HCT116 (cell line): ENCODE data around the gene NTNG1. TPM values are rescaled to one million over a fixed set of nuclear protein-coding genes. Genes with fewer than 3 reads are reported as not detected.

ENCODE experiments used
- ATAC-seq: fragments of 200-7000 bp; cut with Tn5 transposase; 2 replicates; pipeline ENCODE4 v1.9.1; 2020; ENCODE audit warnings: mild to moderate bottlenecking, moderate library complexity
- BruUV-seq: library from RNA; stranded (reverse); fragments of 400-500 nt; replicated peaks from 2 replicates; lab custom pipeline; 2021; lab: Mats Ljungman, UMichigan
- CTCF ChIA-PET: fragments of 300-600 bp; sonication (Branson Sonifier 250); formaldehyde crosslinking; loops from one replicate; lab custom pipeline; 2021; ENCODE audit warnings: antibody characterized with exemption; lab: Charles Lee
- POLR2A ChIA-PET: fragments of 300-600, 350-600 bp; sonication (Branson Sonifier 250); formaldehyde crosslinking; loops from one replicate; lab custom pipeline; 2021; ENCODE audit warnings: antibody characterized with exemption; lab: Charles Lee
- RAD21 ChIA-PET, 2 experiments: fragments of 300-600 bp; sonication (Branson Sonifier 250); formaldehyde crosslinking; loops; one replicate each; lab custom pipeline; 2023; ENCODE audit warnings: low total read pairs in 2 of 2; ENCODE audit not compliant: uncharacterized antibody in 2 of 2, unreplicated experiment in 2 of 2, low non-redundant PET in 1 of 2; lab: Charles Lee
- DNase-seq: peaks from one replicate; pipeline ENCODE4 v3.0.0-alpha.2; 2010; ENCODE audit warnings: low read depth, low spot score
- H2AFZ ChIP-seq: fragments of 200-600 bp; shearing (Covaris generic), sonication (generic); 2 replicates; pipeline ENCODE4 v1.6.1; 2017; ENCODE audit warnings: low read depth, mixed run types, mixed read lengths, antibody characterized with exemption, low read length; ENCODE audit not compliant: poor library complexity, severe bottlenecking
- H3K27ac ChIP-seq: 2 replicates; pipeline ENCODE4 v1.5.1; 2012; ENCODE audit warnings: low read depth, low read length
- H3K27me3 ChIP-seq: fragments of 200-600 bp; sonication (generic); 2 replicates; pipeline ENCODE4 v1.6.1; 2016; ENCODE audit warnings: mixed run types, low read length, mixed read lengths; ENCODE audit not compliant: insufficient read depth
- H3K36me3 ChIP-seq, 2 experiments: fragments of 200-500 bp in 1 of 2; fragments of 200-600 bp in 1 of 2; sonication (Bioruptor generic) in 1 of 2; sonication (generic) in 1 of 2; 2 replicates each; pipeline versions ENCODE4 v1.5.1 to v1.6.1; 2014 to 2016; ENCODE audit warnings: low read length in 2 of 2, inconsistent platforms in 1 of 2, mixed read lengths in 1 of 2, mixed run types in 1 of 2; ENCODE audit not compliant: insufficient read depth in 2 of 2, control insufficient read depth in 1 of 2
- H3K4me1 ChIP-seq, 2 experiments: fragments of 200-600 bp in 1 of 2; sonication (generic) in 1 of 2; 2 replicates each; pipeline versions ENCODE4 v1.5.1 to v1.6.1; 2012 to 2017; ENCODE audit warnings: low read length in 2 of 2, inconsistent platforms in 1 of 2, mild to moderate bottlenecking in 1 of 2, mixed read lengths in 1 of 2, mixed run types in 1 of 2, moderate library complexity in 1 of 2; ENCODE audit not compliant: insufficient read depth in 2 of 2, control insufficient read depth in 1 of 2
- H3K4me2 ChIP-seq: fragments of 200-600 bp; sonication (generic); 2 replicates; pipeline ENCODE4 v1.6.1; 2017; ENCODE audit warnings: mixed run types, low read length, mixed read lengths
- H3K4me3 ChIP-seq, 2 experiments: fragments of 200-600 bp in 1 of 2; sonication (generic) in 1 of 2; replicated peaks in 1 of 2; 2 replicates each; pipeline ENCODE4 v1.5.1; 2011 to 2016; ENCODE audit warnings: low read length in 2 of 2, control low read depth in 1 of 2, low read depth in 1 of 2, mild to moderate bottlenecking in 1 of 2, mixed read lengths in 1 of 2, mixed run types in 1 of 2
- H3K79me2 ChIP-seq: fragments of 200-600 bp; sonication (generic); 2 replicates; pipeline ENCODE4 v1.6.1; 2017; ENCODE audit warnings: mild to moderate bottlenecking, mixed run types, low read length, moderate library complexity, mixed read lengths; ENCODE audit not compliant: insufficient read depth
- H3K9ac ChIP-seq: fragments of 200-600 bp; sonication (generic); 2 replicates; pipeline ENCODE4 v1.6.1; 2016; ENCODE audit warnings: low read length, mixed read lengths
- H3K9me2 ChIP-seq: fragments of 200-600 bp; sonication (generic), shearing (Covaris generic); 2 replicates; pipeline ENCODE4 v1.6.1; 2017; ENCODE audit warnings: mixed run types, mild to moderate bottlenecking, moderate library complexity; ENCODE audit not compliant: insufficient read depth
- H3K9me3 ChIP-seq, 2 experiments: fragments of 200-500 bp in 1 of 2; fragments of 200-600 bp in 1 of 2; sonication (Bioruptor generic) in 1 of 2; sonication (generic) in 1 of 2; 2 replicates each; pipeline ENCODE4 v1.6.1; 2014 to 2017; ENCODE audit warnings: low read length in 2 of 2, mixed read lengths in 2 of 2, inconsistent platforms in 1 of 2, low read depth in 1 of 2, mild to moderate bottlenecking in 1 of 2, mixed run types in 1 of 2, moderate library complexity in 1 of 2; ENCODE audit not compliant: control insufficient read depth in 1 of 2, insufficient read depth in 1 of 2
- H4K20me1 ChIP-seq: fragments of 200-600 bp; sonication (generic), shearing (Covaris generic); 2 replicates; pipeline ENCODE4 v1.6.1; 2017; ENCODE audit warnings: mixed run types, mild to moderate bottlenecking, moderate library complexity; ENCODE audit not compliant: insufficient read depth
- ATF3 ChIP-seq: IDR thresholded peaks from 2 replicates; pipeline ENCODE4 v1.6.1; 2012
- CBX3 ChIP-seq: IDR thresholded peaks from 2 replicates; pipeline ENCODE4 v1.6.1; 2012; ENCODE audit warnings: low read depth
- EZH2 ChIP-seq: fragments of 200-600 bp; sonication (generic); IDR thresholded peaks from 2 replicates; pipeline ENCODE4 v1.6.1; 2017; ENCODE audit warnings: antibody characterized with exemption, mixed run types
- EZH2phosphoT487 ChIP-seq: fragments of 200-600 bp; IDR thresholded peaks from 2 replicates; pipeline ENCODE4 v1.6.1; 2018; ENCODE audit warnings: antibody characterized with exemption, borderline replicate concordance
- FOSL1 ChIP-seq: IDR thresholded peaks from 2 replicates; pipeline ENCODE4 v1.6.1; 2012; ENCODE audit warnings: low read depth
- JUND ChIP-seq: IDR thresholded peaks from 2 replicates; pipeline ENCODE4 v1.6.1; 2012
- POLR2A ChIP-seq: IDR thresholded peaks from 2 replicates; pipeline ENCODE4 v1.7.0; 2011; ENCODE audit warnings: borderline replicate concordance; ENCODE audit not compliant: insufficient read depth, insufficient read length; ENCODE audit errors: extremely low read depth
- RAD21 ChIP-seq: IDR thresholded peaks from 2 replicates; pipeline ENCODE4 v1.6.1; 2012; ENCODE audit warnings: low read depth, mild to moderate bottlenecking
- SIN3A ChIP-seq: IDR thresholded peaks from 2 replicates; pipeline ENCODE4 v1.6.1; 2012; ENCODE audit warnings: low read depth
- SP1 ChIP-seq: IDR thresholded peaks from 2 replicates; pipeline ENCODE4 v1.6.1; 2012; ENCODE audit warnings: low read depth
- ZFX ChIP-seq: fragments of 450-650 bp; IDR thresholded peaks from 2 replicates; pipeline ENCODE4 v1.6.1; 2017
- intact Hi-C: fragments of 100-400 bp; cut with micrococcal nuclease; formaldehyde crosslinking; loops from 2 replicates; pipeline ENCODE4 v1.10.0; 2022
- total RNA-seq: library from RNA; stranded (reverse); gene quantifications from one replicate; pipeline ENCODE4 v1.2.1, GENCODE V29; 2021; ENCODE audit not compliant: unreplicated experiment
- TF ChIP-seq, protein P1 (sequence below), 3 experiments: fragments of 200-600 bp in 1 of 3; sonication (generic) in 1 of 3; IDR thresholded peaks in 2 of 3; conservative IDR thresholded peaks in 1 of 3; 2 replicates each; pipeline ENCODE4 v1.5.1; 2012 to 2017; ENCODE audit warnings: low read depth in 2 of 3, low read length in 2 of 3, antibody characterized with exemption in 1 of 3, borderline replicate concordance in 1 of 3, control low read depth in 1 of 3, mild to moderate bottlenecking in 1 of 3, mixed read lengths in 1 of 3, mixed run types in 1 of 3, moderate library complexity in 1 of 3; ENCODE audit not compliant: insufficient read depth in 1 of 3

Gene NTNG1
- total RNA-seq, 1 experiment from 2014 or later: not detected

GRCh38 chr1:107343601-107344000, 202.8 kb downstream of the NTNG1 start:
- DNase-seq (no peak), ATAC-seq (no peak)
- Histone ChIP-seq H3K9ac (no peak overlapping the region), H3K4me3 (no peak overlapping the region), H3K36me3 (no peaks in the 10 kb centered on the region), H3K9me3 (peaks cover 10 to 11% of the 10 kb centered on the region in 2 experiments; a peak in 2 of 4 replicates), H3K9me2 (no peaks in the 10 kb centered on the region)
- ChIA-PET POLR2A (no interaction called here), CTCF (no interaction called here)
- intact Hi-C loops: no loop called here
- no peak for TF ChIP-seq EZH2
- no peak for TF ChIP-seq FOSL1
- TF ChIP-seq EZH2phosphoT487: no peak
- no peak for TF ChIP-seq ZFX
- TF ChIP-seq SP1: no peak
- TF ChIP-seq, protein P1, sequence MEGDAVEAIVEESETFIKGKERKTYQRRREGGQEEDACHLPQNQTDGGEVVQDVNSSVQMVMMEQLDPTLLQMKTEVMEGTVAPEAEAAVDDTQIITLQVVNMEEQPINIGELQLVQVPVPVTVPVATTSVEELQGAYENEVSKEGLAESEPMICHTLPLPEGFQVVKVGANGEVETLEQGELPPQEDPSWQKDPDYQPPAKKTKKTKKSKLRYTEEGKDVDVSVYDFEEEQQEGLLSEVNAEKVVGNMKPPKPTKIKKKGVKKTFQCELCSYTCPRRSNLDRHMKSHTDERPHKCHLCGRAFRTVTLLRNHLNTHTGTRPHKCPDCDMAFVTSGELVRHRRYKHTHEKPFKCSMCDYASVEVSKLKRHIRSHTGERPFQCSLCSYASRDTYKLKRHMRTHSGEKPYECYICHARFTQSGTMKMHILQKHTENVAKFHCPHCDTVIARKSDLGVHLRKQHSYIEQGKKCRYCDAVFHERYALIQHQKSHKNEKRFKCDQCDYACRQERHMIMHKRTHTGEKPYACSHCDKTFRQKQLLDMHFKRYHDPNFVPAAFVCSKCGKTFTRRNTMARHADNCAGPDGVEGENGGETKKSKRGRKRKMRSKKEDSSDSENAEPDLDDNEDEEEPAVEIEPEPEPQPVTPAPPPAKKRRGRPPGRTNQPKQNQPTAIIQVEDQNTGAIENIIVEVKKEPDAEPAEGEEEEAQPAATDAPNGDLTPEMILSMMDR (IDR thresholded peaks at IDR 0.05 in 2 of 3, conservative IDR thresholded peaks at IDR 0.05 in 1 of 3; ENCODE audit: borderline replicate concordance in 1 of 3, insufficient read depth in 1 of 3, low read depth in 2 of 3, low read length in 2 of 3): no peak
- no peak for TF ChIP-seq POLR2A
- TF ChIP-seq RAD21: no peak
- TF ChIP-seq CBX3: no peak
- no peak for TF ChIP-seq SIN3A
- no peak for TF ChIP-seq JUND
- no peak for TF ChIP-seq ATF3
- TF ChIP-seq, all 23 proteins: peak for 0
- H2AFZ ChIP-seq: no peak overlapping the region
- RAD21 ChIA-PET: no interaction called here
- no peak overlapping the region for H3K4me2 ChIP-seq
- no peaks in the 10 kb centered on the region for H3K79me2 ChIP-seq
- H4K20me1 ChIP-seq: no peaks in the 10 kb centered on the region; the same call in 1 of the 2 replicates
- BruUV-seq: no TSS peak
- no peak overlapping the region for H3K27ac ChIP-seq
- H3K4me1 ChIP-seq: no peaks in the 10 kb centered on the region
- no peaks in the 10 kb centered on the region for H3K27me3 ChIP-seq
